GM21381 (cell line): ENCODE measurements around the gene UBE2D3.

Experiments used
- ATAC-seq: cut with Tn5 transposase; IDR thresholded peaks from one replicate; pipeline ENCODE4 v1.9.1; 2021; ENCODE audit warnings: mild to moderate bottlenecking, moderate library complexity; ENCODE audit not compliant: unreplicated experiment

Gene UBE2D3

DNA sequence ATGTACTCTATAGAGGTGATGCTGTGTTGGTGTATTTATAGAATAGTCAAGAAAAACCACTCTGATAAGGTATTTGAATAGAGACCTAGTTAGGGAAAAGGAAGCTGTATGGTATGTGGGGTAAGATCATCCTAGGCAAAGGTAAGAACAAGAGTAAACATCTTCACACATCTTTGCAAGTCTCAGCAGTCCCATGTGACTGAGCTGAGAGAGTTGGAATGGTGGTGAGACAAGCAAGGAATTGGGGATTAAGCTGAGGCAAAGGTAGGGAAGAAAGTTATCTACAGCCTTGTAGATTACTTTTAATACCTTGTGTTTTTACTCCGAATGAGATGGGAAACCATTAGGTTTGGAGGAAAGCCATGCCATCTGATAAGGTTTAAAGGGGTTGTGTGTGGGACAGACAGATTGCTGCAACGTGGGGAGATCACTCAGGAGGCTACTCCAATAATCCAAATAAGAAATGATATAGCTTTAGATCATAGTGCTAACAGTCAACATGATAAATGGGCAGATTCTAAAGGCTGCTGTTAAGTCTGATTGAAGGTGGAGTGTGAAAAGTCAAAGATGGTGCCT lies 34.9 kb downstream of the UBE2D3 start:
- no peak for ATAC-seq

DNA sequence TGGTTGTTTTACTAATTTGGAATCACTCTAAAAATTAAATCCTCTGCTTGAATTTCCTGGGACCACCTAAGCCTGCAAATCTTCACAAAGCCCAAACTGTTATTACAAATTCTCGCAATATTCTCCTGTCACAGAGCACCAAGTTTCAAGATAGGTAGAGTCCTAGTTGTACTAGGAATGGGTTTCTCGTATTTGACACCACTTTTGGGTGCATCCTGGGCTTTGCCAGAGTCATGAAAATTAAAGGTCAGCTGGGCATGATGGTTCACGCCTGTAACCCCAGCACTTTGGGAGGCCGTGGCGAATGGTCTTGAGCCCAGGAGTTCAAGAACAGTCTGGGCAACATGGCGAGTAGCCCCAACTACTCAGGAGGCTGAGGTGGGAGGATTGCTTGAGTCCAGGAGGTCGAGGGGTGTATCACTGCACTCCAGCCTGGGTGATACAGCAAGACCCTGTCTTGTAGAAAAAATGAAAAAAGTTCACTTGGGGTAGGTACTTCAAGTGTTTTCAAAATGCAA lies 36.0 kb downstream of the UBE2D3 start:
- no peak for ATAC-seq

DNA sequence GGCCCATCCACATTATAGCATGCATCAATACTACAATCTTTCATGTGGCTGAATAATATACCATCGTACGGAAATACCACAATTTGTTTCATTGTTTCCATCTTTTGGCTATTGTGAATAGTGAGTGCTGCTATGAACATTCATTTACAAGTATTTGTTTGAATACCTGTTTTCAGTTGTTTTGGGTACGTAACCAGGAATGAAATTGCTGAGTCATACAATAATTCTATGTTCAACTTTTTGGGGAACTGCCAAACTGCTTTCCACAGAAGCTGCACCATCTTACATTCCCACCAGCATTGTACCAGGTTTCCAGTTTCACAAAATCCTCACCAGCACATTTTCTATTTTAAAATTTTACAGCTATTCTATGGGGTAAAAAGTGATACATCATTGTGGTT lies 38.0 kb downstream of the UBE2D3 start:
- no peak for ATAC-seq

DNA sequence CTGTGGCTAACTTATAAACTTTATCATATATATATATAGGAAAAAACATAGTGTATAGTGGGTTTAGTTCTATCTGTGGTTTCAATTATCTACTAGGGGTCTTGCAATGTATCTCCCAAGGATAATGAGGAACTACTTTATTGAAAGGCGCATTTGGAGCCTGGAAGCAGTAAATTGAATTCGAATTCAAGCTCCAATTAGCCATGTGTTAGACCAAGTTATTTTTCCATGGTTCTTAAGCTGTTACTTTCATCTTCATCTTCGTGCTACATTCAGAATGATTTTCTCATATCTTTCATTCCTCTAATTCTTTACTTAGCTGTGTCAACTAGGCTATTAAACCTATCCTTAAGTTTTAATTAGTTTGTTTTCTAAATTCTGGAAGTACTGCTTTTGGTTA lies 39.4 kb downstream of the UBE2D3 start:
- no peak for ATAC-seq

DNA sequence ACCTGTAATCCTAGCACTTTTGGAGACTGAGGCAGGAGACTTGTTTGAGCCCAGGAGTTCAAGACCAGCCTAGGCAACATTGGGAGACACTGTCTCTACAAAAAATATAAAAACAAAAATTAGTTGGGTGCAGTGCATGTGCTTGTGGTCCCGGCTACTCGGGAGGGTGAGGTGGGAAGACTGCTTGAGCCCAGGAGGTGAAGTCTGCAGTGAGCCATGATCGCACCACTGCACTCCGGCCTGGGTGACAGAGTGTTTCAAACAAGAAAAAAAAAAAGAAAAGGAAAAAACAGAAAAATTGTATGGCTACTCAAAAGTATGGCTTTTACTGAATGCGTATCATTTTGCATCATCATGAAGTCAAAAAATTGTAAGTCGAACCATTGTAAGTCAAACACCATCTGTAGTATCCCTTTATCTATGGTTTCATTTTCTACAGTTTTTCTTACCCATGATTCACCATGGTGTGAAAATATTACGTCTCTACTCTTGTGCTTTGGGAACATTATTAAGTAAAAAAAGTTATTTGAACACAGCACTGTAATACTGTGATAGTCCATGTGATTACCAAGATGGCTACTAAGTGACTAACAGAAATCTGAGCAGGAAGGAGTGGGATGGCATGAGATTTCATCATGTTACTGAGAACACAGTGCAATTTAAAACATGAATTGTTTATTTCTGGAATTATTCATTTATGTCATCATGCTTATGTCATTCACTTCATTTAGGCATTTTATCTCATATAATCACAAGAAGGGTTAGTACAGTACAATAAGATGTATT lies 40.1 kb downstream of the UBE2D3 start:
- ATAC-seq: no peak

DNA sequence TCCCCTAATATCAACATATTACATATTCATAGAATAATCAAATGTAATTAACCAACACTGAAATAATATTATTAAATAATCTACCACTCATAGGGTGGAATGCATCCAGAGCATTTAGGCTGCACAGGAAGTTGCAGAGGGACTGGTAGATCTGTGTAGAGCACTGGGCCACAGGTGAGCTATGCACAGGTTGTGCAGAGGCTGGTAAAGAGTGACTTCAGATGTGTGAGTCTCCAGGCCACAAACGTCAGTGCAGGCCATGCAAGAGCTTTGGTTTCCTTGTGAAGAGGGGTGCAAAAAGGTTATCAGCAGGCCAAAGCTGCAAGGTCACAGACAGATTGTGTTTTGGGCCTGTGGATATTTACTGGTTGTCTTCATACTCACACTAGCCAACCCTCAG lies 41.1 kb downstream of the UBE2D3 start:
- no peak for ATAC-seq

DNA sequence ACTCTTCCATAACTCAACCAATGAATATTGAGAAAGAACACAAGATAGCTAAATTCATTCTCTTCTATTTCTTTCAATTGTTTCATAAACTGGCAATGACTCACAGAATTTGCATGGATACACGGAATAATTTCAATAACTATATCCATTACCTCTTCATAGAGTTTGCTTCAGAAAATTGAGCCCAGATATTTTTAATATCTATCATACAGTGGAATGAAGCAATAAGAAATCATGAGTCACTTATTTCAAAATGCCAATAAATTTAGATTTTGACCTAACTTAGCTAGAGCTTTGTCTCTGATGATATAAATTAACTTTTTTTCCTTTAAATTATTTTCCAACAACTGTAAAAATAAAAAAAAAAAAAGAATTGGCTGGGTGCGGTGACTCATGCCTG lies 44.3 kb downstream of the UBE2D3 start:
- ATAC-seq: no peak

DNA sequence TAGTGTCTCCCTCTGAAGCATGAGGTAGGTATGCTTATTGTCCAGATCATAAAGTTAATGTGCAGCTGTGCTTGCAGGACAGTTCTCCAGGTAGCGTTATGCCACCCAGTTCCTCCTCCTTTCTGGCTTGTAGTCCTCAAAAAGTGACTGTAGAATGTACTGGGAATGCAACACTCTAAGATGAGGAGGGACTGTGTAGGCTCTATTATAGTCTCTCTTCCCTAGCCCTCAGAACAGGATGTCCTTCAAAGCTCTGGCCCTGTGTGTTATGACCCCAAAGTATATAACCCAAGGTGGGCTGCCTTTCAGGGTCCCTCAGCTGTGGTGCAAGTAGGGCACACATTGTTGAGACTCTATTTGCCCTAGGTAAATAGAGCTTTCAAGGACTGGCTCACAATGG lies 45.8 kb downstream of the UBE2D3 start:
- ATAC-seq: no peak

DNA sequence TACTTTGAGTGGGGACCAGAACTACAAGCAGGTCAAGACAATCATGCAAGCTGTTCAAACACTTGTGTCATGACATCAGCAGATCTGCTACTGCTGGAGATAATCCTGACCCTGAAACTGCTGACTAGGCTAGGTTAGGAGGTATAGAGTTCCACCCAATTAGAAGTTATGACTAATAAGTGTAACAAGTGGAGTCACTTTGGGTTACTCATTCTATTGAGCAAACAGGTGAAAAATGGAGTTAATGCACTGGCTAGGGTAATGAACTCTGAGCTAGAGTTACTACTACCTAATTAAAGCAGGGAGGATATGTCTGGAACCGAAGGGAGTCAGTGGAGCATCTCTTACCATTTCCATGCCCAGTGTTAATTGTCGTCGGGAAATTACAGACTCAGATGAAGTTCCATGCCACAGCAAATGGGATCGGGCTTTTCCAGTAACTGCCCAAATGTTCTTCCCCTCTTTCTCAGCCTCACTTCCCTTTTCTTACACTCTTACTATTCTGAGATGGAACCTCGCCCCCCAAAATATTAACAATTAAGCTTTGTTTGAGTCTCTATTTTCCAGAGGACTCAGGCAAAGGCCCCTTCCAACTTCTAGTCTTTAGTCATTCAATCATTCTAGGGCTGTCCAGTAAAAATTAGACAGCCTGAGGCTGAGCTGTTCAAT lies 46.7 kb downstream of the UBE2D3 start:
- no peak for ATAC-seq

DNA sequence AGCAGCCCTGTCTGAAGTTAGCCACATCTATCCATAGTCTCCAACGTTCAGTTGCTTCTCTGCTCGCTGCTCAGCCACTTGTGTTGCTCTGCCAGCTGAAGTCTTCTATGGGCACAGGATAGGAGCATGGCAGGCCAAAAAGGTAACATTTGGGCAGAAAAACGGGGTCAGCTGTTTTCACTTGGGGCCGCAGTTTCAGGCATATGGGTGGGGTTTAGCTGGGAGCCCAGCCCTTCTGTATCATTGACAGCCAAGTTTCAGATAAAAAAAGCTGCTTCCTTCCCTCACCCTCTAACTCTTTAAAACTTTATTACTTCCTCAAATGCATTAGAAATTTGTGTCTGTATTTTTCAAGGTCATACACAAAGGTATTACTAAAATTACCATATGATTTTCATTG lies 48.1 kb downstream of the UBE2D3 start:
- ATAC-seq: no peak

DNA sequence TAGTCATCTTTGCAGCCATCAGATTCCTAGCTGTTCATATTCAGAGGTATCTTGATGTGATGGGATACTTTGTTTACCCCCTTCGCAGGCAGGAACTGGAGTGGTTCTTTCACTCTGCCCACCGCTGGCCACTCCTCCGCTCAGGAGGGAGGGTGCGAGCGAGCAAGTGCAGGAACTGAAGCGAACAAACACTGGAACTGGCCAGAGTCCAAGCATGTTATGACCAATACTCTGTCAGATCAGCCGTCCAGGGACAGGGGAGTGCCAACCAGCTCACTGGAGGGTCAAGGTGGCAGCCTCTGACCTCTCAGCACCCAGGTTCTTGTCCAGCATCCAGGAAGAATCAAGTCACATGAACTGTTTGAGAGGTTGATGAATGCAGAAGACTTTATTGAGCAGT lies 48.6 kb downstream of the UBE2D3 start:
- ATAC-seq: no peak

DNA sequence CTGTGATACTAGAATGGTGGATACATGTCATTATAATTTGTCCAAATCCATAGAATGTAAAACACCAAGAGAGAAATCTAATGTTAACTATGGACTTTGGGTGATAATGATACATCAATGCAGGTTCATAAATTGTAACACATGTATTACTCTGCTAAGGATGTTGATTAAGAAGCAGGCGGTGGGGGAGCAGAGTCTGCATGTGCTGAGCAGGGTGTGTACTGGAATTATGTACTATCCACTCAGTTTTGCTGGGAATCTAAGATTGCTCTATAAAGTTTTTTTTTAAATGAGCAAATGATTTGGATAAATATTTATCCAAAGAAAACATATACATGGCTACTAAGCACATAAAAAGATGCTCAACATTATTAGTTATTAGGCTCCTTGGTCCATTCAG lies 51.5 kb downstream of the UBE2D3 start:
- ATAC-seq: no peak

DNA sequence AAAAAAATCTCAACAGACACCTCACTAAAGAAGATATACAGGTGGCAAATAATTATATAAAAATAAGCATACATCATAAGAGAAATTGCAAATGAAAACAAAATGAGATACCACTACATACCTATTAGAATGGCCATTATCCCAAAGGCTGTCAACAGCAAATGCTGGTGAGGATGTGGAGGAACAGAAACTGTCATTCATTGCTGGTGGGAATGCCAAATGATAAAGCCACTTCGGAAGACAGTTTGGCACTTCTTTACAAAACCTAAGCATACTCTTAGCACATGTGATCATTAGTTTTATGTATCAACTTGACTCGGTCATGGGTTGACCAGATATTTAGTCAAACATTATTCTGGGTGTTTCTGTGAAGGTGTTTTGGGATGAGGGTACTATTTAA lies 53.1 kb downstream of the UBE2D3 start:
- no peak for ATAC-seq

DNA sequence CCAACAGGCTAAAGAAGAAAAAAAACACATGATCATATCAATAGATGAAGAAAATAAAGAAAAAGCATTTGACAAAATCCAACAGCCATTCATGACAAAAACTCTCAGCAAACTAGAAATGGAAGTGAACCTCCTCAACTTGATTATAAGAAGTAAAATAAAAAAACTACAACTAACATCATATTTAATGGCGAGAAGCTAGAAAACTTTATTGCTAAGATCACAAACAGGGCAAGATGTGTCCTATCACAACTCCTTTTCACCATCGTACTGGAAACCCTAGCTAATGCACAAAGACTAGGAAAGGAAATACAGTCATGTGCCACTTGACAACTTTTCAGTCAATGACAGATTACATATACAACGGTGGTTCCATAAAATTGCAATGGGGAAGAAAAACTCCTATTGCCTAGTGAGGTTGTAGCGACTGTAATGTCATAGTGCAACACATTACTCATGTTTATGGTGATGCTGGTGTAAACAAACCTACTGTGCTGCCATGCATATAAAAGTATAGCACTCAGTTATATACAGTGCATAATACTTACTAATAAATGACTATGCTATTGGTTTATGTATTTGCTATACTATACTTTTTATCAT lies 54.5 kb downstream of the UBE2D3 start:
- no peak for ATAC-seq

DNA sequence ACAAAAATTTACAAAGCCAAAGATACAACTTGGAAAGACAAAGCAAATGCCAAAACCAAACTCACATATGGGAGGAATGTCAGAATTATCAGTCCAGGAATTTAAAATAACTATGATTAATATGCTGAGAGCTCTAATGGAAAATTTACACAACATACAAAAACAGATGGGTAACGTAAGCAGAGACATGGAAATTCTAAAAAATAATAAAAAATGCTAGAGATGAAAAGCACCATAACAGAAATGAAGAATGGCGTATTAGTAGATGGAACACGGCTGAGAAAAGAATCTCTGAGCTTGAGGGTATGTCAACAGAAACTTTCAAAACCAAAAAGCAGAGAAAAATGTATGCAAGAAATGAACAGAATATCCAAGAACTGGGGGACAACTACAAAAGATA lies 62.5 kb downstream of the UBE2D3 start:
- ATAC-seq: no peak

DNA sequence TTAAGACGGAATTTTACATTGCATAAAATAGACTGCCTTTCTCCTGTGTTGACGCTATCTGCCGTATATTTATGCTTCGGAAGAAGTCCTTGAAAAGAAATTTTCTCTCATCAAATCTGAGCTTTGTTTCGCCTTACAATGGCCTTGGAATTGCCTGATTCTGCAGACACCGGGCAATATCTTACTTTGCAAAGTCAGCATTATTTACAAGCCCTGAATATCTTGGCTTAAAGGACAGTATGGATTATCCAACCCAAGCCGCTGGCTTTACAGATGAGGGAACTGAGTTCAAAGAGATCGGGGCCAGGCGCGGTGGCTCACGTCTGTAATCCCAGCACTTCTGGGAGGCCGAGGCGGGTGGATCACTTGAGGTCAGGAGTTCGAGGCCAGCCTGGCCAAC lies 65.4 kb downstream of the UBE2D3 start:
- no peak for ATAC-seq

DNA sequence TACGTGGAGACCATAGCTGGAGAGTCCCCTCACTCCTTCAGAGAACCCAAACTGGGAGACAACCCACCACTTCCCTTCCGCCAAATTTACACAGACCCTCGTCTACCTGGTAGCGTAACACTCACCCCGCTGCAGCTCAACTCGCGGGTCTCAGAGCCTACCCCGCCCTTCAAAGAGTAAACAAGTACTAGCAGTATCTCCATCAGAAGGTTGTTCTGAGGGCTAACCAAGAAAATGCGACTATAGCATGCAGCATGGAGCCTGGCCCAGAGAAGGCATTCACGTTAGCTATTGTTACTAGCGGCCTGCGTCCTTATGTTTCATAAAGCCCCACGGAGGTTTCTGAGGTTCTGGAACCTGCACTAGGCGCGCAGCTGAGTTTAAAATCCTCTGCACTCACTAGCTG lies 66.1 kb downstream of the UBE2D3 start:
- ATAC-seq: no peak

DNA sequence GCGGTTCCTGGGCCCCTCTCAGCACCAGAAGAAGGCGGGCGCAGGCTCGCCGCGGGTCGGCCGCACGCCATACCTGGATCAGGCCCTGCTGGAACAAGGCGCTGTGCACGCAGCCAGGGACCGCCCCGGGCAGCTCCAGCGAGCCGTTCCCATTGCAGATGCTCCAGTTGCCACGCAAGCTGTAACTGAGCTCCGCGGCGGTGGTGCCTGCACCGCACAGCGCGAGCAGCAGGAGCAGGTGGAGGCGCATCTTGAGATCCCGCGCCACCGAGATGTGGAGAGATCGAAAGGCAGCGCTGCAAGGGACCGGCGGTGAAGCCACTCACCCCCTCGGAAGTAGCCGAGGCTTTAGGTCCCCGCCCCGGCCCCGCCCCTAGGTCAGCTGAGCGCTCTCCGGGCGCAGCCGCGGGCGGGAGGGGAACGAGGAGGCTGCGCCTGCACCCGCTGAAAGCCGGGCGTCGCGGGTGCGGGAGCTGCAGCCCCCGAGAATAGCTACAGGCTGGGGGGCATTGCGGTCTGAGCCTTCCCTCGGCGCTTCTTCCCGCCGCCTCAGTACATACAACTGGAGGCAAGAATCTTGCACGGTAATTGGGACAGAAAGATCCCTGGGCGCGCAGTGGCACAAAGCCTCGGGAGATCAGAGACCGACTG lies 66.6 kb downstream of the UBE2D3 start, which contains the start of gene MANBA:
Gene MANBA, minus strand, starts transcription at position 324 of the 651 bp plus-strand sequence. Its CDS starts 74 bp downstream, at position 250.
- ATAC-seq: peak; percentile 90

DNA sequence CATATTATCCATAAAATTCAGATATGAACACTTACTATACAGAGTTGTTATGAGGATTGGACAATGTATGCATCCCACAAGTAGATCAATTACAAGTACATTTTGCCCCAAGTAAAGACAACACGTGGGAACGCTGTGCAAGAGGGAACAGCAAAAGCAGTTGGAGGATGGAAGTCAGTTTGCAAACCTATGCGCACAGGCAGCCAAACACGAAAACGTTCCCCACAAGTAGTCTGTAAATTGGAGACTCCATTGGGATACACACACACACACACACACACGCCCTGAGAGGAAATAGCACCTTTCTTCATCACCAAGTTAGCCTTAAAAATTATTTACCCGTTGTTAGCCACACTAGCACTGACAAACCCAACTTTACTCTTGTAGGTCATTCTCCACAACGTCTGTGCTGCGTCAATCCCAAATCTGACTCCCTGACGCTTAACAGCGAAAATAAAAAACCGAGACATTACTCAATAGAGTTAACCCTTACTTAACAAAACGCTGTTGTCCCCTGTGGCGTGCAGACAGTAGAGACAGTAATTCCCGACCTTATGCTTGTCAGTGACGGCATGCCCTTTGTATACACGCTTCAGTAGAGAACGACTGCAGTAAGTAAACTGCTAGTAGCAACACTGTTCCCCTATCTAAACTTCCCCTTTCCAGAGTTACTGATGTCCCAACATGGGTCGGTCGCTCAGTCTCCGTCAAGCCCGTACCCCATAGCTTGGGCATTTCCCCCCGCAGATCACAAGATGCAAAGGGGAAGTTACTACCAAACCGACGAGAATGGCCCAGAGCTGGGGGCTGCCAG lies 67.3 kb downstream of the UBE2D3 start:
- ATAC-seq: peak; percentile 45
